GM10266 (cell line): Measurements from ENCODE around the gene NPVF.

ENCODE experiments used
- DNase-seq: peaks from one replicate; pipeline ENCODE4 v3.0.0; 2012; ENCODE audit errors: extremely low spot score
- TF ChIP-seq, protein P1 (sequence below): IDR thresholded peaks from 2 replicates; pipeline ENCODE4 v1.5.1; 2012; ENCODE audit warnings: mild to moderate bottlenecking, low read depth; ENCODE audit not compliant: control insufficient read depth, insufficient read depth; ENCODE audit errors: missing control alignments

The NPVF gene

DNA sequence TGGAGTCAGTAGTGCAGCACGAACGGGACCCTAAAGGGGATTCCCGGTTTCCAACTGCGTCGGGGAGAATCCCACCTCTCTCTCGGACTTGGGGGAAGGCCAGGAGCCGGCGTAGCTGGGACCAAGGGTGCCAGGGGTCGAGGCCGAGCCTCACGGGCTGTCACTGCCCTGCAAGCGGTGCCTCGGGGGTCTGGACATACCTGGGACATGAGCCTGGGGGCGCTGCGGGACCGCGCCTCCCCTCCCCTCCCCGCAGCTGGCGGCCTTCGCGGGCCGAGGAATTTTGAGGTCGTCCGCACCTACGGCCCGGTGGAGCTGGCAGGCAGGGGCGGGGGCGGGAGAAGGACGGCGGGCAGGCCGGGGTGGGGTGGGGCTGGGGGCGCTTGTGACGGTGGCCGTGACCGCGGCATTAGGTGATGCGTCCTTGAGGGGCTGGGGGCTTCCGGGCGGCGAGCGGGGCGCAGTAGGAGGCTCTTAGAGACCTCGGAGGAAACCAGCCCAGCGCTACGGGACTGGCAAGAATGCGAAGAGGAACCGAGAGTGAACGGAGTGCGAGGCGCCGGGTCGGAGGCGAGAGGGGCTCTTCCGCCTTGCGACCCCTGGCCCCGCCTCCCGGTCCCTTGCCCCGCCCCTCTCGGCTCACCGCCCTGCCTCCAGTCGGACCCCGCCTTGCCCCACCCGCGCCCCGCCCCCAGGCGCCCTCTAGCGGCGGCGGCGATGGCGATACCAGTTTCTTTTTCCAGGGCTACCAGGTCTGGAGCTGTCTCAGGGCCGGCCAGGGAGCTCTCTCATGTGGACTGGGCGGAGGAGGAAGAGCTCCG lies 48.3 kb downstream of the NPVF start:
- TF ChIP-seq, protein P1, sequence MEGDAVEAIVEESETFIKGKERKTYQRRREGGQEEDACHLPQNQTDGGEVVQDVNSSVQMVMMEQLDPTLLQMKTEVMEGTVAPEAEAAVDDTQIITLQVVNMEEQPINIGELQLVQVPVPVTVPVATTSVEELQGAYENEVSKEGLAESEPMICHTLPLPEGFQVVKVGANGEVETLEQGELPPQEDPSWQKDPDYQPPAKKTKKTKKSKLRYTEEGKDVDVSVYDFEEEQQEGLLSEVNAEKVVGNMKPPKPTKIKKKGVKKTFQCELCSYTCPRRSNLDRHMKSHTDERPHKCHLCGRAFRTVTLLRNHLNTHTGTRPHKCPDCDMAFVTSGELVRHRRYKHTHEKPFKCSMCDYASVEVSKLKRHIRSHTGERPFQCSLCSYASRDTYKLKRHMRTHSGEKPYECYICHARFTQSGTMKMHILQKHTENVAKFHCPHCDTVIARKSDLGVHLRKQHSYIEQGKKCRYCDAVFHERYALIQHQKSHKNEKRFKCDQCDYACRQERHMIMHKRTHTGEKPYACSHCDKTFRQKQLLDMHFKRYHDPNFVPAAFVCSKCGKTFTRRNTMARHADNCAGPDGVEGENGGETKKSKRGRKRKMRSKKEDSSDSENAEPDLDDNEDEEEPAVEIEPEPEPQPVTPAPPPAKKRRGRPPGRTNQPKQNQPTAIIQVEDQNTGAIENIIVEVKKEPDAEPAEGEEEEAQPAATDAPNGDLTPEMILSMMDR: peak; percentile 75

DNA sequence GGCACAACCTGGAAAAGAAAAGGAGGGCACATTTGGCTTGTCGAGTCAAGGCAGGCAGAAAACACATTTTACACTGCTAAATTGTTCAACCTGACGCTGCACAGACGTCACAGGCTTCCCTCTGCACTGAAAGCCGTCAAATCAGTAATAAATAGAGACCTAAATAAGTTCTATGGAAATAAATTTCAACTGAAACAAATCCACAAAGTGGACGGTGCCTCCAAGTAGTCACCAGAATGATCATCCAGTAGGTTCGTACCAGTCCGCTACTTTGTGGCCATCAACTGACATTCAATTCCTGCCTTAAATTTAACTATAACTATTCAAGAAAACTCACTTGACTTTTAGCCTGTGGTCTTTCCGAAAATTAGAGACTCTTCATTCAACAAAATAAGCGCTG lies 49.0 kb downstream of the NPVF start:
- TF ChIP-seq, protein P1: no peak
- DNase-seq: no peak

More for the DNA sequence above, 48.3 kb downstream of the NPVF start:
- DNase-seq: peak; percentile 97
